PC-9 (cell line): ENCODE results near the gene PUS10. TPM values are rescaled to one million over a fixed set of nuclear protein-coding genes. Genes with fewer than 3 reads are reported as not detected.

Source experiments
- BruUV-seq: library from RNA; stranded (reverse); fragments of 400-500 nt; replicated peaks from 2 replicates; lab custom pipeline; 2021; lab: Mats Ljungman, UMichigan
- CTCF ChIA-PET: fragments of 300-600 bp; sonication (Branson Sonifier 250); formaldehyde crosslinking; loops from one replicate; lab custom pipeline; 2022; ENCODE audit warnings: antibody characterized with exemption; lab: Charles Lee
- POLR2A ChIA-PET: fragments of 300-600 bp; sonication (Branson Sonifier 250); formaldehyde crosslinking; loops from one replicate; lab custom pipeline; 2022; ENCODE audit warnings: antibody characterized with exemption; ENCODE audit not compliant: unreplicated experiment; lab: Charles Lee
- DNase-seq, 2 experiments: peaks; one replicate each; pipeline versions ENCODE4 v3.0.0 to v3.0.0-alpha.2; 2015 to 2022; ENCODE audit warnings: mixed read lengths in 1 of 2
- H2AFZ ChIP-seq: fragments of 200-600 bp; sonication (generic); 2 replicates; pipeline ENCODE4 v1.8.1; 2017; ENCODE audit warnings: antibody characterized with exemption
- H3F3A ChIP-seq: fragments of 200-600 bp; sonication (generic); 2 replicates; pipeline ENCODE4 v1.8.1; 2017; ENCODE audit warnings: antibody characterized with exemption, mild to moderate bottlenecking, low read depth; ENCODE audit not compliant: insufficient read depth
- H3K27ac ChIP-seq: fragments of 200-600 bp; sonication (generic); 2 replicates; pipeline ENCODE4 v1.6.1; 2016; ENCODE audit warnings: mixed run types
- H3K27me3 ChIP-seq: fragments of 200-600 bp; sonication (generic); 2 replicates; pipeline ENCODE4 v1.6.1; 2016; ENCODE audit warnings: low read depth, mixed run types; ENCODE audit not compliant: insufficient read depth
- H3K36me3 ChIP-seq: fragments of 200-600 bp; sonication (generic); 2 replicates; pipeline ENCODE4 v1.6.1; 2016; ENCODE audit warnings: low read depth, mixed run types
- H3K4me1 ChIP-seq: fragments of 200-600 bp; sonication (generic); replicated peaks from 2 replicates; pipeline ENCODE4 v1.6.1; 2016; ENCODE audit warnings: mixed run types; ENCODE audit not compliant: insufficient read depth
- H3K4me2 ChIP-seq: fragments of 200-600 bp; sonication (generic); 2 replicates; pipeline ENCODE4 v1.6.1; 2017; ENCODE audit warnings: mixed run types
- H3K4me3 ChIP-seq: fragments of 200-600 bp; sonication (generic); 2 replicates; pipeline ENCODE4 v1.6.1; 2016; ENCODE audit warnings: mixed run types
- H3K79me2 ChIP-seq: fragments of 200-600 bp; sonication (generic); 2 replicates; pipeline ENCODE4 v1.6.1; 2017; ENCODE audit warnings: low read depth, mixed run types
- H3K9me2 ChIP-seq: fragments of 200-600 bp; sonication (generic); 2 replicates; pipeline ENCODE4 v1.8.1; 2017; ENCODE audit warnings: mild to moderate bottlenecking; ENCODE audit not compliant: insufficient read depth
- H3K9me3 ChIP-seq: fragments of 200-600 bp; sonication (generic); 2 replicates; pipeline ENCODE4 v1.8.1; 2016; ENCODE audit warnings: low read depth; ENCODE audit not compliant: insufficient read depth
- H4K20me1 ChIP-seq: fragments of 200-600 bp; sonication (generic); 2 replicates; pipeline ENCODE4 v1.8.1; 2017; ENCODE audit not compliant: insufficient read depth
- CTCF ChIP-seq: fragments of 200-600 bp; sonication (generic); conservative IDR thresholded peaks from 2 replicates; pipeline ENCODE4 v1.6.1; 2017; ENCODE audit warnings: mixed run types, antibody characterized with exemption, mild to moderate bottlenecking, moderate library complexity
- EZH2 ChIP-seq: fragments of 200-600 bp; sonication (generic); IDR thresholded peaks from 2 replicates; pipeline ENCODE4 v1.8.0; 2017; ENCODE audit warnings: antibody characterized with exemption, low read depth
- intact Hi-C: fragments of 100-400 bp; cut with micrococcal nuclease; formaldehyde crosslinking; loops from one replicate; pipeline ENCODE4 v1.10.0; 2022; ENCODE audit not compliant: unreplicated experiment
- total RNA-seq: library from RNA; stranded (reverse); gene quantifications from 2 replicates; pipeline ENCODE4 v1.2.3, GENCODE V29; 2021

PUS10 gene
- total RNA-seq, 1 experiment from 2014 or later, result 5.1 TPM

- Histone ChIP-seq H3K4me1 (no peaks in the 10 kb centered on the region), H3K27ac (no peak overlapping the region), H3K4me3 (no peak overlapping the region), H3K4me2 (no peak overlapping the region), H3K9me2 (no peaks in the 10 kb centered on the region), H2AFZ (no peak overlapping the region), H4K20me1 (no peaks in the 10 kb centered on the region), H3K27me3 (no peaks in the 10 kb centered on the region), H3K9me3 (no peaks in the 10 kb centered on the region), H3K36me3 (peaks cover 10% of the 10 kb centered on the region), H3K79me2 (no peaks in the 10 kb centered on the region), H3F3A (no peaks in the 10 kb centered on the region)
- BruUV-seq, result no TSS peak
- ChIA-PET POLR2A (no interaction called here), CTCF (no interaction called here)
- TF ChIP-seq EZH2, result no peak
- no peak for TF ChIP-seq CTCF
- intact Hi-C loops, result no loop called here
- no peak for DNase-seq
These were observed 91.1 kb downstream of the PUS10 start for GRCh38 chr2:60926741-60927552.

GRCh38 chr2:60925994-60926740, 91.9 kb downstream of the PUS10 start:
- POLR2A ChIA-PET, result no interaction called here
- H3K4me2 ChIP-seq, result no peak overlapping the region
- no TSS peak for BruUV-seq

GRCh38 chr2:60907329-60907728, 110.7 kb downstream of the PUS10 start:
- TF ChIP-seq EZH2, result no peak
- no peak for TF ChIP-seq CTCF

More at GRCh38 chr2:60925994-60926740, 91.9 kb downstream of the PUS10 start:
- DNase-seq, result no peak
- H3K27ac ChIP-seq, result no peak overlapping the region
- no peaks in the 10 kb centered on the region for H3K27me3 ChIP-seq
- intact Hi-C loops, result no loop called here
- no peaks in the 10 kb centered on the region for H3K9me3 ChIP-seq
- H3F3A ChIP-seq, result no peaks in the 10 kb centered on the region
- no peak overlapping the region for H2AFZ ChIP-seq
- H3K79me2 ChIP-seq, result no peaks in the 10 kb centered on the region
- no peaks in the 10 kb centered on the region for H3K4me1 ChIP-seq
- H3K36me3 ChIP-seq, result peaks cover 14% of the 10 kb centered on the region
- CTCF ChIA-PET, result no interaction called here
- H3K9me2 ChIP-seq, result no peaks in the 10 kb centered on the region
- no peaks in the 10 kb centered on the region for H4K20me1 ChIP-seq
- no peak for TF ChIP-seq EZH2
- TF ChIP-seq CTCF, result no peak
- no peak overlapping the region for H3K4me3 ChIP-seq

More at GRCh38 chr2:60907329-60907728, 110.7 kb downstream of the PUS10 start:
- no TSS peak for BruUV-seq
- Histone ChIP-seq H4K20me1 (no peaks in the 10 kb centered on the region), H3K36me3 (no peaks in the 10 kb centered on the region), H3K9me3 (no peaks in the 10 kb centered on the region), H3K4me1 (no peaks in the 10 kb centered on the region), H3K79me2 (no peaks in the 10 kb centered on the region), H3K27me3 (no peaks in the 10 kb centered on the region), H2AFZ (no peak overlapping the region), H3K9me2 (no peaks in the 10 kb centered on the region), H3K27ac (no peak overlapping the region), H3F3A (no peaks in the 10 kb centered on the region), H3K4me2 (no peak overlapping the region), H3K4me3 (no peak overlapping the region)
- intact Hi-C loops, result no loop called here
- CTCF ChIA-PET, result no interaction called here
- DNase-seq, result no peak
- POLR2A ChIA-PET, result no interaction called here
